Measurements from ENCODE around the gene BUD31.

DNA sequence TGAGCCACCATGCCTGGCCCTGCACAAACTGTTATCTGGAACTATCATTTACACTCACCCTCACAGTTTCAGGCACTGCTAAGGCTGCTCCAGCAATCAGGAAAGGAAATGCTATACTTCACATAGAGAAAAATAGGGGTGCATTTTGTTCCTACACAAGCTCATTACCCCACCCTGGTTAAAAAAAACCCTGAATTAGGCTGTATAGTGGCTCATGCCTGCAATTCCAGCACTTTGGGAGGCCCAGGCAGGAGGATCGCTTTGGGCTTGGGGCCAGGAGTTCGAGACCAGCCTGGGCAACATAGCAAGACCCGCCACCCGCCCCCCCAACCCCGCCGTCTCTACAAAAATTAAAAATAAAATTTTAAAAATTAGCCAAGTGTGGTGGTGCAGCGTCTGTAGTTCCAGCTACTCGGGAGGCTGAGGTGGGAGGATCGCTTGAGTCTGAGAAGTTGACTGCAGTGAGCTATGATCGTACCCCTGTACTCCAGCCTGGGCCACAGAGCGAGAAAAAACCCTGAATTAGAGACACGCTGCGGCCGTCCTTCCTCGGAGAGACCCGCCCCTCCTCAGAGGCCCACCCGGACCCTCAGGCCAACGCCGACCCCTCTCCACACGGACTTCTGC lies 29.3 kb downstream of the BUD31 start:
- TF ChIP-seq POLR2A (IDR thresholded peaks at IDR 0.05; ENCODE audit: low read length), result no peak
- TF ChIP-seq GATA1 (IDR thresholded peaks at IDR 0.05; ENCODE audit: low read depth, low read length), result no peak

All from erythroblast (primary cell).